Measurements from ENCODE around the gene PHB1.
A peak's percentile ranks its signal among the peaks of the same experiment; 100 is the strongest.
"Not testable (repeated sequence)": the region's sequence is repeated elsewhere in the genome, so short reads cannot be mapped to it uniquely, and the experiment has no call there.

The PHB1 gene

DNA sequence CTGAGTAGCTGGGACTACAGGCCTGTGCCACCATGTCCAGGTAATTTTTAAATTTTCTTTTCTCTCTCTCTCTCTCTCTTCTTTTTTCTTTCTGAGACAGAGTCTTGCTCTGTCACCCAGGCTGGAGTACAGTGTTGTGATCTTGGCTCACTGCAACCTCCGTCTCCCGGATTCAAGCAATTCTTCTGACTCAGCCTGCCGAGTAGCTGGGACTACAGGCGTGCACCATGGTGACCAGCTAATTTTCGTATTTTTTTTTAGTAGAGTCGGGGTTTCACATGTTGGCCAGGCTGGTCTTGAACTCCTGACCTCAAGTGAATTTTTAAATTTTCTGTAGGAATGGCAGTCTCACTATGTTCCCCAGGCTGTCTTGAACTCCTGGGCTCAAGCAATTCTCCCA, 41.6 kb downstream of the PHB1 start:
- Mint-ChIP-seq H3K9me3 (no peaks in the 10 kb centered on the region), H3K4me3 (no peak overlapping the region), H3K27me3 (no peaks in the 10 kb centered on the region), H3K36me3 (ENCODE audit: insufficient read depth) (no peaks in the 10 kb centered on the region), H3K4me1 (ENCODE audit: low read depth in 2 of 2) (peaks cover 3 to 4% of the 10 kb centered on the region in 2 donors), H3K27ac (no peak overlapping the region)
- DNase-seq (no peak), ATAC-seq (replicated peaks) (no peak)

DNA sequence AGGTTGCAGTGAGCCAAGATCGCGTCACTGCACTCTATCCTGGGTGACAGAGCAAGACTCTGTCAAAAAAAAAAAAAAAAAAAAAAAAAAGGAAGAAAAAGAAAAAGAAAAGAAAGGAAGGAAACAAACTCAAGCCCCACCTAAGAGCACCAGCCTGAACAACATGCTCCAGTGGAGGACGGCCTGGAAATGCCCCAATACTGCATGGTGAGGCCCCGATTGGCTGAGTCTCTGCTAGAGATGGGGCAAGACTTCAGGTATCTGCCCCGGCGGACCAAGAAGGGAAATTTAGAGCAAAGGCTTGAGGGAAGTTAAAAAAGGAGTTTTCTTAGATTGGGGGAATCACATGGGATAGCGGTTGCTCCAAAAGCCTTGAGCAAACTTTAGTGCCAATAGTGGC, 42.3 kb downstream of the PHB1 start:
- H3K4me1 Mint-ChIP-seq (ENCODE audit: low read depth in 2 of 2) = peaks cover 3 to 8% of the 10 kb centered on the region in 2 donors
- DNase-seq (no peak), ATAC-seq (replicated peaks) (no peak)
- no peak overlapping the region for H3K4me3 Mint-ChIP-seq
- no peak overlapping the region for H3K27ac Mint-ChIP-seq
- no peaks in the 10 kb centered on the region for H3K9me3 Mint-ChIP-seq
- H3K27me3 Mint-ChIP-seq = no peaks in the 10 kb centered on the region
- no peaks in the 10 kb centered on the region for H3K36me3 Mint-ChIP-seq (ENCODE audit: insufficient read depth)

DNA sequence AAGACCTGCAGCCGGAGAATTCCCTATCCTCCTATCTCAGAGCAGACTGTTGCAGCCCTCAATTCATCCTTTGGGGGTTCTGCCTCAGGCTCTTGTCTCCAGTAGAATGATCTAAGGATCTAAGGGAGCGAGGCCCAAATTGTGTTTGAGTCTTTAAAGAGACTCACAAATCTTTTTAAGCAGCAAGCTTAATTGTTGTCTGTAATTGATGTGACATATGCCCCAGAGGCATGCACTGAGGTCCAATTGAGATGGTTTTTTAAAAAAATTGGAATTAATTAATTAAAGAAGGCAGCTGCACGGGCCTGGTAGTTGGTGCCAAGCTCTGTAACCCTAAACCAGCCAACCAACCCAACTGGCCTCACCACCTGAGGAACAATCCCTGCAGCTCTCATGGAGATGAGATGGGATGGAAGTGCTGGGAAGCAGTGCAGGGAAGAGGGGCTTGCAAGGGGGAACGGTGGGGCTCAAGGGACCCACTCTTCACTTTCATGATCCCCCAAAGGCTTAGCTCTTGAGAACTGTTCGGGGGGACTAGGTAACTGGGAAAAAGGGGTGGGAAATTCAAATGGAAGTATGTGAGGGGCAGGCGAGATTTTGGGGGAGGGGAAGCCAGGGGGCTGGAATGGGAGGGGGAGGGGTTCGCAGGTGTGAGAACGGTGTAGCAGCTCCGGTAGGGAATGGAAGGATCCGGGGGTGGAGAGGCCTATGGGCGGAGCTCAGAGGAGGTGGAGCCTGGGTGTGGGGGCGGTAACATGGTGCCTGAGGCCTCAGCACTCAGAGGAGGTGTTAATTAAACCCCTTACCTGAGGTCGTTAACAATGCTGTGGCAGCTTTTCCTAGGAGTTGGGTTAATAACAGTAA, 43.5 kb downstream of the PHB1 start:
- no peak overlapping the region for H3K27ac Mint-ChIP-seq
- DNase-seq (no peak), ATAC-seq (replicated peaks) (no peak)
- H3K36me3 Mint-ChIP-seq (ENCODE audit: insufficient read depth) = no peaks in the 10 kb centered on the region
- H3K9me3 Mint-ChIP-seq = no peaks in the 10 kb centered on the region
- H3K27me3 Mint-ChIP-seq = no peaks in the 10 kb centered on the region
- H3K4me1 Mint-ChIP-seq (ENCODE audit: low read depth in 2 of 2) = peaks cover 8 to 9% of the 10 kb centered on the region in 2 donors
- H3K4me3 Mint-ChIP-seq = no peak overlapping the region

DNA sequence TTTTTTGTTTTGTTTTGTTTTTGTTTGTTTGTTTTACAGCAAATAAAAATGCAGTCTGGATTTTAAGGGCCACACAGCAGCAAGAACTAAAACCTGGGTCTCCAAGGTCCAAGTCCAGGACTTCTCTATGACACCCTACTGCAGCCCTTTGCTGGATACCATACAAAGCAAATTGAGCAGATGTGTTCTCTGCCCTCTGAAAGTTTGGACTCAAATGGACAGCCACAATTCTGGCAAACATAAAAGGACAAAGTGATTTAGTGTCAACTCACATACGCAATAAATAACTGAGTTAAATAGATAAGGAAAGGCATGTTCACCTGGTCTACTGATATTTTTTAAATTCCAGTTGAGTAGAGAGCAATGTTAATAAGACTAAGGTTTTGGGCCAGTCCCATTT, 44.9 kb downstream of the PHB1 start:
- DNase-seq (no peak), ATAC-seq (replicated peaks) (no peak)
- H3K36me3 Mint-ChIP-seq (ENCODE audit: insufficient read depth) = peaks cover 3% of the 10 kb centered on the region
- H3K4me3 Mint-ChIP-seq = no peak overlapping the region
- H3K27ac Mint-ChIP-seq = no peak overlapping the region
- H3K9me3 Mint-ChIP-seq = no peaks in the 10 kb centered on the region
- H3K27me3 Mint-ChIP-seq = no peaks in the 10 kb centered on the region
- peaks cover 19 to 20% of the 10 kb centered on the region in 2 donors for H3K4me1 Mint-ChIP-seq (ENCODE audit: low read depth in 2 of 2)

DNA sequence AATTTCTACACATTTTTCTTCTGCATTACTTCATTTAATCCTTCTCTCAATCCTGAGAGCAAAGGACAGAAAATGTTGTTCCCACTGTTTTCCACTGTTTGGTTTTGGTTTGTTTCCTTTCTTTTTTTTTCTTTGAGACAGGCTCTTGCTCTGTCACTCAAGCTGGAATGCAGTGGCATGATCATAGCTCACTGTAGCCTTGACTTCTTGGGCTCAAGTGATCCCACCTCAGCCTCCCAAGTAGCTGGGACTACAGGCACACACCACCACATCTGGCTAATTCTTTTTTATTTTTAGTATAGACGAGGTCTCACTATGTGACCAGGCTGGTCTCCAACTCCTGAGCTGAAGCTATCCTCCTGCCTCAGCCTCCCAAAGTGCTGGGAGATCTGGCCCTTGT, 45.6 kb downstream of the PHB1 start:
- peaks cover 19 to 20% of the 10 kb centered on the region in 2 donors for H3K4me1 Mint-ChIP-seq (ENCODE audit: low read depth in 2 of 2)

DNA sequence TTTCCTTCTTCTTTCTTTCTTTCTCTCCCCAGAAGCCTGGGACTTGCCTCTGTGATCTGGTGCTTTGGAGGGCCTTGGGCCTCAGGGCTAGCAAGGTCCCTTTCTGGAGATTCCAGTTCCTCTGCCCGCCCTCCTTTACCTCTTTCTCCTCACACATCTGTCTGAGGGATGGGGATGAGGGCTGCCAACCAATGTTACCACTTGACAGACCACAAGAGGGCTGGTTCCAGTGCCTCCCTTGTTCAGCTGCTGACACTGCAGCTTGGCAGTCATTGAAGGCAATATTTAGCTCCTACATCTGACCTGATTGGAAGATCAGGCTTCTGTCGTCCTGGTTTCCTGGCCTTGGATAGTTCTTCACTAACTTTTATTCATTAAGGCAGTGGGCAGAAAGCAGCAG, 49.0 kb downstream of the PHB1 start:
- DNase-seq (peak; percentile 38 to 42 (median 39)), ATAC-seq (replicated peaks) (peak; percentile 12)
- H3K4me3 Mint-ChIP-seq = peak overlapping the region; percentile 49 to 65
- peaks cover 22% of the 10 kb centered on the region for H3K36me3 Mint-ChIP-seq (ENCODE audit: insufficient read depth)
- peaks cover 31 to 32% of the 10 kb centered on the region in 2 donors for H3K4me1 Mint-ChIP-seq (ENCODE audit: low read depth in 2 of 2)
- peak overlapping the region in 1 of 2 donors; percentile 62 for H3K27ac Mint-ChIP-seq
- no peaks in the 10 kb centered on the region for H3K9me3 Mint-ChIP-seq
- H3K27me3 Mint-ChIP-seq = no peaks in the 10 kb centered on the region

More for the DNA sequence above, 45.6 kb downstream of the PHB1 start:
- Mint-ChIP-seq H3K27ac (no peak overlapping the region), H3K4me3 (no peak overlapping the region), H3K36me3 (ENCODE audit: insufficient read depth) (peaks cover 4% of the 10 kb centered on the region), H3K27me3 (no peaks in the 10 kb centered on the region), H3K9me3 (no peaks in the 10 kb centered on the region)
- DNase-seq = no peak
- ATAC-seq (replicated peaks) = no peak

DNA sequence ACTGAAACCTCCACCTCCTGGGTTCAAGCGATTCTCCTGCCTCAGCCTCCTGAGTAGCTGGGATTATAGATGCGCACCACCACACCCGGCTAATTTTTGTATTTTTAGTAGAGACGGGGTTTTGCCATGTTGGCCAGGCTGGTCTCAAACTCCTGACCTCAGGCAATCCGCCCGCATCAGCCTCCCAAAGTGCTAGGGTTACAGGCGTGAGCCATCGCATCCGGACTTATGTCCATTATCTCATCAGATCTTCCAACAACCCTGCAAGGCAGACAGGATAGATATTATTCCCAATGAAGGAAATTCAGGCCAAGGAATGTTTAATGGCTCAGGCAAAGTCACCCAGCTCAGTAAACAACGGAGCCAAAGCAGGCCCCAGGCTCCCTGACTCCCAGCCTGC, 49.6 kb downstream of the PHB1 start:
- DNase-seq; H3K27ac Mint-ChIP-seq; H3K9me3 Mint-ChIP-seq; H3K27me3 Mint-ChIP-seq; H3K4me3 Mint-ChIP-seq; ATAC-seq (replicated peaks): not testable (repeated sequence)
- Mint-ChIP-seq H3K4me1 (ENCODE audit: low read depth in 2 of 2) (peaks cover 37% of the 10 kb centered on the region in 2 donors), H3K36me3 (ENCODE audit: insufficient read depth) (peaks cover 25% of the 10 kb centered on the region)

DNA sequence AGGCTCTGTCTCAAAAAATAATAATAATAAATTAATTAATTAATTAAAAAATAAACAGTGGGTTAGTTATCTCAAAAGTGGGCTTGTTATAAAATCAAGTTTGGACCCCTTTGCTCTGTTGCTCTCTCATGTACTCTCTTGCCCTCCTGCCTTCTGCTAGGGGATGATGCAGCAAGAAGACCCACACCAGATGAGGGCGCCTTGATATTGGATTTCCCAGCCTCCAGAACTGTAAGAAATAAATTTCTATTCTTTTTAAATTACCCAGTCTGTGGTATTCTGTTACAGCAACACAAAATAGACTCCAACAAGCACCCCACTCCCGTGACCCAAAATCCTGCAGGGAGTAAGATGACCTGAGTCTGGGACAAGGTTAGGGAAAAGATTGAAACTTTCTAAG, 50.6 kb downstream of the PHB1 start:
- Mint-ChIP-seq H3K4me1 (ENCODE audit: low read depth in 2 of 2) (peaks cover 44 to 47% of the 10 kb centered on the region in 2 donors), H3K4me3 (no peak overlapping the region)
- no peak for DNase-seq

DNA sequence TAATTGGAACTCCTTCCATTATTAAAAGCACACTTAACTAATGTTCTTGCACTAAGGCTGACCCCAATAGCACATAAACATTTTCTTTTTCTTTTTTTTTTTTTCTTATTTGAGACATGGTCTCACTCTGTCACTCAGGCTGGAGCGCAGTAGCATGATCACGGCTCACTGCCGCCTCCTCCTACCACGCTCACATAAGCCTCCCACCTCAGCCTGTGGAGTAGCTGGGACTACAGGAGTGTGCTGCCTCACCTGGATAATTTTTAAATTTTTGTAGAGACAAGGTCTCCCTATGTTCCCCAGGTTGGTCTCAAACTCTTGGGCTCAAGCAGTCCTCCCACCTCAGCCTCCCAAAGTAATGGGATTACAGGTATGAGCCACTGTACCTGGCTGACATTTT, 51.4 kb downstream of the PHB1 start:
- Mint-ChIP-seq H3K4me1 (ENCODE audit: low read depth in 2 of 2) (peaks cover 49 to 53% of the 10 kb centered on the region in 2 donors), H3K36me3 (ENCODE audit: insufficient read depth) (peaks cover 25% of the 10 kb centered on the region), H3K27me3 (no peaks in the 10 kb centered on the region), H3K27ac (no peak overlapping the region), H3K4me3 (peak overlapping the region; percentile 81 to 84), H3K9me3 (no peaks in the 10 kb centered on the region)
- ATAC-seq (replicated peaks) (no peak), DNase-seq (no peak)

More for the DNA sequence above, 50.6 kb downstream of the PHB1 start:
- peaks cover 25% of the 10 kb centered on the region for H3K36me3 Mint-ChIP-seq (ENCODE audit: insufficient read depth)
- no peaks in the 10 kb centered on the region for H3K27me3 Mint-ChIP-seq
- no peak for ATAC-seq (replicated peaks)
- no peak overlapping the region for H3K27ac Mint-ChIP-seq
- no peaks in the 10 kb centered on the region for H3K9me3 Mint-ChIP-seq

DNA sequence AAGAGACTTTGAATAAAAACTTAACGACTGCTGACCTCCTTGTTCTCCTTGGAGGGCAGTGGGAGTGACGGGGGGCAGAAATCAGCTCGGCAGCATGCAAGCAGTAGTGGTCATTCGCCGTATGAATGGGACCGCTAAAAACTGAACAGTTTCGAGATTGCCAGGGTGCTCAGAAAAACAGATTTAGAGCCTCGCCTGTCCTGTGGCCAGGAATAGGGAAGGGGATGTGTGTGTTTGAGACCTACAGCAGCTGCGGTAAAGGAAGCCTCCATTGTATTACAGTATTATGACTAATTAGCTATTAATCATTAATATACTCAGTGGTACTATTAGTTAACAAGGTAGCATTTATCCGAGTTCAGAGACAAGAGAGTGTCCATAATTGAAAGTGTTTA, 52.0 kb downstream of the PHB1 start:
- Mint-ChIP-seq H3K9me3 (no peaks in the 10 kb centered on the region), H3K4me1 (ENCODE audit: low read depth in 2 of 2) (peaks cover 52 to 58% of the 10 kb centered on the region in 2 donors), H3K27me3 (no peaks in the 10 kb centered on the region), H3K4me3 (peak overlapping the region; percentile 81 to 84), H3K36me3 (ENCODE audit: insufficient read depth) (peaks cover 25% of the 10 kb centered on the region), H3K27ac (peak overlapping the region; percentile 86 to 93)
- DNase-seq = no peak
- ATAC-seq (replicated peaks) = no peak

DNA sequence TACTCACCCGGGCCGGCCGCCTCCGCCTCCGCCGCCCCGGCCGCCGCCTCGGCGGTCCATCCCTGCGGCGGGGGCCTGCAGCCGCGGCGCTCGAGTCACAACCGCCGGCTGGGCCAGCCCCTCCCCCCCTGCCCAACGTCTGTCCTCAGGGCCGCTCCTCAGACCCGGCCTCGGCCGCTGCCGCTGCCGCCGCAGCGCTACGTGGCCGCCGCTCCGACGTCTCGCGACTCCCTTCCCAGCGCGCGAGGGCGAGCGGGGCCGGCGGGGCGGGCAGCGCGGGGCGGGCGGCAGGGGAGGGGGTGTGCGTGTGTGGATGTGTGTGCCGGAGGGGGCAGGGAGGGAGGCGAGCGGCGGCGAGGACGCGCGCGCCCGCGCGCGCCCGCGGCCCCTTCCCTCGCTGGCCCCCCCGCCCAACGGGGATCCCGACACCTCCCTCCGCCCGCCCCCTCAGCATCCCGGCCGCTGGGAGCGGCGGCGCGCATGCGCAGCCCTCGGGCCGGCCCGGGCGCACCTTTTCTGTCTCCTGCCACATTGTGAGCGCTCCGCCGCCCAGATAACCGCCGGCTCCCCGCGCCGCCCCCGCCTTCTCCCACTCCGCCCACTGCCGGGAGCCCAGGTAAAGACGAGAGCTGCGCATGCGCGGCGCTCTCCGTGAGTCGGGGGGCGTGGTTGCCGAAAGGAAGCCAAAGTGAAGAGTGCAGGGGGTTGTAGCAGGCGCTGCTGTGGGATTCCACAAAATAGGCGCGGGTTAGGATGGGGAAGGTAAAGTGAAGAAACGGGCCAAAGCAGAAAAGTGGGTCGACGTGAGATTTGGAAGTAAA, 52.6 kb downstream of the PHB1 start, which contains the start of gene ZNF652:
Gene ZNF652, minus strand, starts transcription at position 349 of the 821 bp plus-strand sequence. CDS start 44,525 bp downstream, outside the sequence.
- Mint-ChIP-seq H3K9me3 (no peaks in the 10 kb centered on the region), H3K27me3 (no peaks in the 10 kb centered on the region), H3K27ac (peak within 1 kb of the TSS; percentile 91 to 93), H3K4me3 (peak within 1 kb of the TSS; percentile 86 to 89), H3K4me1 (ENCODE audit: low read depth in 2 of 2) (peaks cover 51 to 64% of the 10 kb centered on the region in 2 donors), H3K36me3 (ENCODE audit: insufficient read depth) (peaks cover 25% of the 10 kb centered on the region)
- peak; percentile 89 to 91 (median 90) for DNase-seq
- peak; percentile 61 for ATAC-seq (replicated peaks)

DNA sequence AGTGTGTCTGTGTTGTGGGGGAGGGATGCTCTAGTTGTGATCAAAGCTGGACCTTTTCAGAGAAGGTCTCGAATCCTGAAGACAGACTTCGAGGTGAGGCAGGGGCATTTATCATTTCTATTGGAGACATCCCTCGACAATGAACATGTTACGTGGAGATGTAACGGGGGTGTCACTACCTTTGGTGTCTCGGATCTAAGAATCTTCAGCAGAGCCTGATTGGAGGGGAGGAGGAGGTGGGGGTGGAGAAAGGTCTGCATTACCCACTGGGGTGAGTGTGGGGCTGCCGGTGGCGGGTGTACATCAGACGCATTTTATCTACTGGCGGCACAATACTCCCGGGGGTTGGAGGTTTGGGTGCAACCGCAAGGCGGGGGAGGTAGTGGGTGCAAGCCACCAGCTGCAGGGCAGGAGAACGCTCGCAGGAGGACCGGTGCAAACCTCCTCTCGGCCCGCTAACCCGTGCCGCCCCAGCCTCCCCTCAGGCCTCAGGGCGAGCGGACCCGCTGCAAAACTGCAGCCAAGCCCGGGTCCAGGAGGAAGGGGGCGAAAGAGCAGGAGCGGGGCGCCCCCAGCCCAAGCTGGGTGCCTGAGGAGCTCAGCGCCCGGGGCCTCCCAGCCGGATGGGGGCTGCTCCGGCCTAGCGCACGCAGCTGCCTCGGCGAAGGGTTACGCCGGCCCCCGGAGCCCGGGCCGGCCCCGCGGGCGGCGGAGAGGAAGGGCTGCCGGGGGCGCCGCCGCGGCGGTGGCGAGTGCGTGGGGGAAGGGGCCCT, 53.4 kb downstream of the PHB1 start:
- Mint-ChIP-seq H3K4me3 (peak overlapping the region; percentile 86 to 89), H3K27me3 (no peaks in the 10 kb centered on the region), H3K4me1 (ENCODE audit: low read depth in 2 of 2) (peaks cover 49 to 66% of the 10 kb centered on the region in 2 donors), H3K36me3 (ENCODE audit: insufficient read depth) (peaks cover 27% of the 10 kb centered on the region), H3K9me3 (no peaks in the 10 kb centered on the region), H3K27ac (peak overlapping the region; percentile 87 to 91)
- DNase-seq = peak; percentile 82 to 85 (median 82)
- peak; percentile 70 for ATAC-seq (replicated peaks)

DNA sequence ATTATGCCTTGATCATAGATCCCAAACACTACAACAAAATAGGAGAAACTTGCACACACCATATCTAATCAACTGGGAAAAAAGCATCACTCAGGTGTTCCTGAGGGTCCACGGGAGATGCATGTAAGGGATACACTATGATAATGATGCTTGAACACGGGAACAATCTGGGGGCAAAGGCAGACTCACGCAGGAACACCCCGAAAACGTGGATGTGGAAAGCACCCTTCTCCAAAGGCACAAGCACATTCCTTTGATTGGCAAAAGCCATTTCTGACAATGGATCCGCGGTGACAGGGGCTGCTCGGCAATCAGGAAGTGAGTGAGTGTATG, 53.9 kb downstream of the PHB1 start:
- H3K27ac Mint-ChIP-seq = peak overlapping the region; percentile 87 to 91
- DNase-seq = no peak
- no peaks in the 10 kb centered on the region for H3K27me3 Mint-ChIP-seq
- H3K4me3 Mint-ChIP-seq = peak overlapping the region; percentile 86 to 89
- peaks cover 45 to 66% of the 10 kb centered on the region in 2 donors for H3K4me1 Mint-ChIP-seq (ENCODE audit: low read depth in 2 of 2)
- H3K9me3 Mint-ChIP-seq = no peaks in the 10 kb centered on the region
- peaks cover 29% of the 10 kb centered on the region for H3K36me3 Mint-ChIP-seq (ENCODE audit: insufficient read depth)
- ATAC-seq (replicated peaks) = no peak

Measured in effector memory CD8-positive, alpha-beta T cell (primary cell).